WTC11 (cell line): ENCODE results near the gene ATAD3C. TPM values are rescaled to one million over a fixed set of nuclear protein-coding genes. Genes with fewer than 3 reads are reported as not detected.
"Not testable (repeated sequence)": the region's sequence is repeated elsewhere in the genome, so short reads cannot be mapped to it uniquely, and the experiment has no call there.

Experiments used
- ATAC-seq: fragments of 200-7000 bp; cut with Tn5 transposase; 2 replicates; pipeline ENCODE4 v1.10.0; 2021; ENCODE audit warnings: mild to moderate bottlenecking, moderate library complexity
- CTCF ChIA-PET: fragments of 300-600 bp; sonication (Branson Sonifier 250); formaldehyde crosslinking; loops from one replicate; lab custom pipeline; 2021; ENCODE audit warnings: antibody characterized with exemption; lab: Charles Lee
- POLR2A ChIA-PET: fragments of 350-600 bp; sonication (Branson Sonifier 250); formaldehyde crosslinking; loops from one replicate; lab custom pipeline; 2021; ENCODE audit warnings: antibody characterized with exemption; lab: Charles Lee
- DNase-seq: peaks from one replicate; pipeline ENCODE4 v3.0.0; 2021; ENCODE audit warnings: low spot score
- H3K27ac Mint-ChIP-seq: 2 replicates; pipeline ENCODE4 v1.8.0; 2021; ENCODE audit warnings: mixed read lengths
- H3K27me3 Mint-ChIP-seq: 2 replicates; pipeline ENCODE4 v1.8.0; 2021; ENCODE audit warnings: low read depth, mild to moderate bottlenecking, moderate library complexity, mixed read lengths
- H3K36me3 Mint-ChIP-seq: 2 replicates; pipeline ENCODE4 v1.8.0; 2021; ENCODE audit warnings: mixed read lengths
- H3K4me1 Mint-ChIP-seq: 2 replicates; pipeline ENCODE4 v1.8.0; 2022; ENCODE audit warnings: mixed read lengths
- H3K4me3 Mint-ChIP-seq: 2 replicates; pipeline ENCODE4 v1.8.0; 2021; ENCODE audit warnings: mild to moderate bottlenecking, moderate library complexity, mixed read lengths
- H3K9me3 Mint-ChIP-seq: 2 replicates; pipeline ENCODE4 v1.8.0; 2021; ENCODE audit warnings: mixed read lengths
- ATF1 ChIP-seq: sonication (generic); formaldehyde crosslinking; IDR thresholded peaks from 2 replicates; pipeline ENCODE4 v1.8.1; 2023; ENCODE audit warnings: mild to moderate bottlenecking, moderate library complexity, missing genetic modification reagents
- ELF4 ChIP-seq: sonication (generic); formaldehyde crosslinking; IDR thresholded peaks from 2 replicates; pipeline ENCODE4 v1.8.1; 2022; ENCODE audit warnings: low read depth, mild to moderate bottlenecking, moderate library complexity, missing genetic modification reagents
- ESRRA ChIP-seq: sonication (generic); formaldehyde crosslinking; IDR thresholded peaks from 2 replicates; pipeline ENCODE4 v1.8.1; 2022; ENCODE audit warnings: mild to moderate bottlenecking, missing genetic modification reagents, borderline replicate concordance
- NFE2L1 ChIP-seq: sonication (generic); formaldehyde crosslinking; IDR thresholded peaks from 2 replicates; pipeline ENCODE4 v1.8.1; 2023; ENCODE audit warnings: missing genetic modification reagents
- NR2C2 ChIP-seq: sonication (generic); formaldehyde crosslinking; IDR thresholded peaks from 2 replicates; pipeline ENCODE4 v1.8.0; 2022; ENCODE audit warnings: mild to moderate bottlenecking, missing genetic modification reagents
- OVOL2 ChIP-seq: fragments of 250-450 bp; sonication (Bioruptor Pico); IDR thresholded peaks from 2 replicates; pipeline ENCODE4 v1.9.0; 2021; ENCODE audit warnings: mild to moderate bottlenecking, borderline replicate concordance
- PRRX2 ChIP-seq: fragments of 250-450 bp; sonication (Bioruptor Pico); IDR thresholded peaks from 2 replicates; pipeline ENCODE4 v1.8.0; 2021; ENCODE audit warnings: mild to moderate bottlenecking
- TP53 ChIP-seq: sonication (generic); formaldehyde crosslinking; IDR thresholded peaks from 2 replicates; pipeline ENCODE4 v1.8.1; 2023; ENCODE audit warnings: mild to moderate bottlenecking, missing genetic modification reagents
- ZNF232 ChIP-seq: sonication (generic); formaldehyde crosslinking; IDR thresholded peaks from 2 replicates; pipeline ENCODE4 v1.8.0; 2022; ENCODE audit warnings: mild to moderate bottlenecking, missing genetic modification reagents
- total RNA-seq: library from RNA; stranded (reverse); gene quantifications from 3 replicates; pipeline ENCODE4 v1.2.3, GENCODE V29; 2021
- TF ChIP-seq, protein P1 (sequence below): sonication (generic); formaldehyde crosslinking; IDR thresholded peaks from 2 replicates; pipeline ENCODE4 v1.8.1; 2023; ENCODE audit warnings: mild to moderate bottlenecking, missing genetic modification reagents
- TF ChIP-seq, protein P2 (sequence below): sonication (generic); formaldehyde crosslinking; IDR thresholded peaks from 2 replicates; pipeline ENCODE4 v1.8.1; 2023; ENCODE audit warnings: mild to moderate bottlenecking, moderate library complexity, missing genetic modification reagents
- TF ChIP-seq, protein P3 (sequence below): sonication (generic); formaldehyde crosslinking; IDR thresholded peaks from 2 replicates; pipeline ENCODE4 v1.8.0; 2023; ENCODE audit warnings: mild to moderate bottlenecking, missing genetic modification reagents
- TF ChIP-seq, protein P4 (sequence below): fragments of 250-450 bp; sonication (Bioruptor Pico); IDR thresholded peaks from 2 replicates; pipeline ENCODE4 v2.1.2; 2022; ENCODE audit warnings: mild to moderate bottlenecking, moderate library complexity
- TF ChIP-seq, protein P5 (sequence below): sonication (generic); formaldehyde crosslinking; IDR thresholded peaks from 2 replicates; pipeline ENCODE4 v1.8.0; 2023; ENCODE audit warnings: missing genetic modification reagents
- TF ChIP-seq, protein P6 (sequence below): sonication (generic); formaldehyde crosslinking; IDR thresholded peaks from 2 replicates; pipeline ENCODE4 v1.8.0; 2022; ENCODE audit warnings: mild to moderate bottlenecking, missing genetic modification reagents

Gene ATAD3C
- total RNA-seq, 1 experiment from 2014 or later: 0.61 TPM

DNA sequence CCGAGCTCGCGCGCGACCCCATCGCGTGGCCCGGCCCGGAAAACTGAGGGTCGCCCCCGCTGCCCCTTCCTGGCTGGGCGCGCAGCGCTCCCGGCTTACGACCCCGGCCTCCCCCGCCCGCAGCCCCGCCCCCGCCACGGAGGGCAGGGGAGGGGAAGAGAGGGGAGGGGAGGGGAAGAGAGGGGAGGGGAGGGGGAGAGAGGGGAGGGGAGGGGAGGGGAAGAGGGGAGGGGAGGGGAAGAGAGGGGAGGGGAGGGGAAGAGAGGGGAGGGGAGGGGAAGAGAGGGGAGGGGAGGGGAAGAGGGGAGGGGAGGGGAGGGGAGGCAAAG lies 21.7 kb upstream of the ATAD3C start (continued):
- TF ChIP-seq, protein P1, sequence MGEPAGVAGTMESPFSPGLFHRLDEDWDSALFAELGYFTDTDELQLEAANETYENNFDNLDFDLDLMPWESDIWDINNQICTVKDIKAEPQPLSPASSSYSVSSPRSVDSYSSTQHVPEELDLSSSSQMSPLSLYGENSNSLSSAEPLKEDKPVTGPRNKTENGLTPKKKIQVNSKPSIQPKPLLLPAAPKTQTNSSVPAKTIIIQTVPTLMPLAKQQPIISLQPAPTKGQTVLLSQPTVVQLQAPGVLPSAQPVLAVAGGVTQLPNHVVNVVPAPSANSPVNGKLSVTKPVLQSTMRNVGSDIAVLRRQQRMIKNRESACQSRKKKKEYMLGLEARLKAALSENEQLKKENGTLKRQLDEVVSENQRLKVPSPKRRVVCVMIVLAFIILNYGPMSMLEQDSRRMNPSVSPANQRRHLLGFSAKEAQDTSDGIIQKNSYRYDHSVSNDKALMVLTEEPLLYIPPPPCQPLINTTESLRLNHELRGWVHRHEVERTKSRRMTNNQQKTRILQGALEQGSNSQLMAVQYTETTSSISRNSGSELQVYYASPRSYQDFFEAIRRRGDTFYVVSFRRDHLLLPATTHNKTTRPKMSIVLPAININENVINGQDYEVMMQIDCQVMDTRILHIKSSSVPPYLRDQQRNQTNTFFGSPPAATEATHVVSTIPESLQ (CRISPR knock-in tag): no peak
- no peak for TF ChIP-seq ESRRA
- TF ChIP-seq ATF1 (CRISPR knock-in tag): no peak
- TF ChIP-seq NFE2L1 (CRISPR knock-in tag): no peak
- TF ChIP-seq, all 79 proteins: peak for 0

DNA sequence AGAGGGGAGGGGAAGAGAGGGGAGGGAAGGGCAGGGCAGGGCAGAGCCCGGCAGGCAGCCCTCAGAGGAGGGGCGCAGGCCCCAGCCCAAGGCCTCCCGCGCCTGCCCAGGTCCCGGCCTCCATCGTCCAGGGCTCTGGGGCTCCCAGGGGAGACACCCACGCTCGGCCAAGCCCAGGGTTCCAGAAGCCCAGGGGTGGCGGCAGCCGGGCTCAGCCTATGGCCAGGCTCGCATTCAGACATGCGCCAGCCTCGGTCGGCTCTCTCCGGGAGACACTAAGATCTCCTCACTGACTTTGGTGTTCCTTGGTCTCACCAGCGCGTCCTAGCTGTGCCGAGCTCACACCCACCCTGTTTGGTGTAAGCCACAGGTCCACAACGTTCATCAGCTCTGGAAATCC lies 21.3 kb upstream of the ATAD3C start:
- CTCF ChIA-PET: interaction anchor here (1.2 to 1.4 kb wide), 2 partner anchors 13 to 26 kb away, joined by 3 to 4 read pairs; no protein-coding TSS in a partner anchor
- DNase-seq: no peak
- TF ChIP-seq, protein P2, sequence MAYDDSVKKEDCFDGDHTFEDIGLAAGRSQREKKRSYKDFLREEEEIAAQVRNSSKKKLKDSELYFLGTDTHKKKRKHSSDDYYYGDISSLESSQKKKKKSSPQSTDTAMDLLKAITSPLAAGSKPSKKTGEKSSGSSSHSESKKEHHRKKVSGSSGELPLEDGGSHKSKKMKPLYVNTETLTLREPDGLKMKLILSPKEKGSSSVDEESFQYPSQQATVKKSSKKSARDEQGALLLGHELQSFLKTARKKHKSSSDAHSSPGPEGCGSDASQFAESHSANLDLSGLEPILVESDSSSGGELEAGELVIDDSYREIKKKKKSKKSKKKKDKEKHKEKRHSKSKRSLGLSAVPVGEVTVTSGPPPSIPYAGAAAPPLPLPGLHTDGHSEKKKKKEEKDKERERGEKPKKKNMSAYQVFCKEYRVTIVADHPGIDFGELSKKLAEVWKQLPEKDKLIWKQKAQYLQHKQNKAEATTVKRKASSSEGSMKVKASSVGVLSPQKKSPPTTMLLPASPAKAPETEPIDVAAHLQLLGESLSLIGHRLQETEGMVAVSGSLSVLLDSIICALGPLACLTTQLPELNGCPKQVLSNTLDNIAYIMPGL (CRISPR knock-in tag): no peak
- TF ChIP-seq NR2C2 (CRISPR knock-in tag): no peak
- TF ChIP-seq ZNF232 (CRISPR knock-in tag): no peak
- no peak for TF ChIP-seq OVOL2 (CRISPR knock-in tag)
- TF ChIP-seq, protein P3, sequence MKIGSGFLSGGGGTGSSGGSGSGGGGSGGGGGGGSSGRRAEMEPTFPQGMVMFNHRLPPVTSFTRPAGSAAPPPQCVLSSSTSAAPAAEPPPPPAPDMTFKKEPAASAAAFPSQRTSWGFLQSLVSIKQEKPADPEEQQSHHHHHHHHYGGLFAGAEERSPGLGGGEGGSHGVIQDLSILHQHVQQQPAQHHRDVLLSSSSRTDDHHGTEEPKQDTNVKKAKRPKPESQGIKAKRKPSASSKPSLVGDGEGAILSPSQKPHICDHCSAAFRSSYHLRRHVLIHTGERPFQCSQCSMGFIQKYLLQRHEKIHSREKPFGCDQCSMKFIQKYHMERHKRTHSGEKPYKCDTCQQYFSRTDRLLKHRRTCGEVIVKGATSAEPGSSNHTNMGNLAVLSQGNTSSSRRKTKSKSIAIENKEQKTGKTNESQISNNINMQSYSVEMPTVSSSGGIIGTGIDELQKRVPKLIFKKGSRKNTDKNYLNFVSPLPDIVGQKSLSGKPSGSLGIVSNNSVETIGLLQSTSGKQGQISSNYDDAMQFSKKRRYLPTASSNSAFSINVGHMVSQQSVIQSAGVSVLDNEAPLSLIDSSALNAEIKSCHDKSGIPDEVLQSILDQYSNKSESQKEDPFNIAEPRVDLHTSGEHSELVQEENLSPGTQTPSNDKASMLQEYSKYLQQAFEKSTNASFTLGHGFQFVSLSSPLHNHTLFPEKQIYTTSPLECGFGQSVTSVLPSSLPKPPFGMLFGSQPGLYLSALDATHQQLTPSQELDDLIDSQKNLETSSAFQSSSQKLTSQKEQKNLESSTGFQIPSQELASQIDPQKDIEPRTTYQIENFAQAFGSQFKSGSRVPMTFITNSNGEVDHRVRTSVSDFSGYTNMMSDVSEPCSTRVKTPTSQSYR (CRISPR knock-in tag): no peak
- no peak for TF ChIP-seq PRRX2 (CRISPR knock-in tag)
- TF ChIP-seq ELF4: no peak
- TF ChIP-seq, protein P4, sequence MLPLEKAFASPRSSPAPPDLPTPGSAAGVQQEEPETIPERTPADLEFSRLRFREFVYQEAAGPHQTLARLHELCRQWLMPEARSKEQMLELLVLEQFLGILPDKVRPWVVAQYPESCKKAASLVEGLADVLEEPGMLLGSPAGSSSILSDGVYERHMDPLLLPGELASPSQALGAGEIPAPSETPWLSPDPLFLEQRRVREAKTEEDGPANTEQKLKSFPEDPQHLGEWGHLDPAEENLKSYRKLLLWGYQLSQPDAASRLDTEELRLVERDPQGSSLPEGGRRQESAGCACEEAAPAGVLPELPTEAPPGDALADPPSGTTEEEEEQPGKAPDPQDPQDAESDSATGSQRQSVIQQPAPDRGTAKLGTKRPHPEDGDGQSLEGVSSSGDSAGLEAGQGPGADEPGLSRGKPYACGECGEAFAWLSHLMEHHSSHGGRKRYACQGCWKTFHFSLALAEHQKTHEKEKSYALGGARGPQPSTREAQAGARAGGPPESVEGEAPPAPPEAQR: no peak
- TF ChIP-seq, protein P5, sequence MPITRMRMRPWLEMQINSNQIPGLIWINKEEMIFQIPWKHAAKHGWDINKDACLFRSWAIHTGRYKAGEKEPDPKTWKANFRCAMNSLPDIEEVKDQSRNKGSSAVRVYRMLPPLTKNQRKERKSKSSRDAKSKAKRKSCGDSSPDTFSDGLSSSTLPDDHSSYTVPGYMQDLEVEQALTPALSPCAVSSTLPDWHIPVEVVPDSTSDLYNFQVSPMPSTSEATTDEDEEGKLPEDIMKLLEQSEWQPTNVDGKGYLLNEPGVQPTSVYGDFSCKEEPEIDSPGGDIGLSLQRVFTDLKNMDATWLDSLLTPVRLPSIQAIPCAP: no peak
- TF ChIP-seq TP53 (CRISPR knock-in tag): no peak
- TF ChIP-seq, protein P6, sequence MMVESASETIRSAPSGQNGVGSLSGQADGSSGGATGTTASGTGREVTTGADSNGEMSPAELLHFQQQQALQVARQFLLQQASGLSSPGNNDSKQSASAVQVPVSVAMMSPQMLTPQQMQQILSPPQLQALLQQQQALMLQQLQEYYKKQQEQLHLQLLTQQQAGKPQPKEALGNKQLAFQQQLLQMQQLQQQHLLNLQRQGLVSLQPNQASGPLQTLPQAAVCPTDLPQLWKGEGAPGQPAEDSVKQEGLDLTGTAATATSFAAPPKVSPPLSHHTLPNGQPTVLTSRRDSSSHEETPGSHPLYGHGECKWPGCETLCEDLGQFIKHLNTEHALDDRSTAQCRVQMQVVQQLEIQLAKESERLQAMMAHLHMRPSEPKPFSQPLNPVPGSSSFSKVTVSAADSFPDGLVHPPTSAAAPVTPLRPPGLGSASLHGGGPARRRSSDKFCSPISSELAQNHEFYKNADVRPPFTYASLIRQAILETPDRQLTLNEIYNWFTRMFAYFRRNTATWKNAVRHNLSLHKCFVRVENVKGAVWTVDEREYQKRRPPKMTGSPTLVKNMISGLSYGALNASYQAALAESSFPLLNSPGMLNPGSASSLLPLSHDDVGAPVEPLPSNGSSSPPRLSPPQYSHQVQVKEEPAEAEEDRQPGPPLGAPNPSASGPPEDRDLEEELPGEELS (CRISPR knock-in tag): no peak
- TF ChIP-seq, all 79 proteins: peak for 0
- no peaks in the 10 kb centered on the region for H3K36me3 Mint-ChIP-seq
- H3K27me3 Mint-ChIP-seq: no peaks in the 10 kb centered on the region
- no peak for ATAC-seq
- peak overlapping the region; percentile 13; the same call in 1 of the 2 replicates for H3K27ac Mint-ChIP-seq
- POLR2A ChIA-PET: interaction anchor here (0.9 kb wide), 1 partner anchor 29 kb away, joined by 3 read pairs; the partner anchor contains the start of gene CCNL2
- H3K4me1 Mint-ChIP-seq: peaks cover 35% of the 10 kb centered on the region
- H3K4me3 Mint-ChIP-seq: peak overlapping the region; percentile 54
- H3K9me3 Mint-ChIP-seq: no peaks in the 10 kb centered on the region

DNA sequence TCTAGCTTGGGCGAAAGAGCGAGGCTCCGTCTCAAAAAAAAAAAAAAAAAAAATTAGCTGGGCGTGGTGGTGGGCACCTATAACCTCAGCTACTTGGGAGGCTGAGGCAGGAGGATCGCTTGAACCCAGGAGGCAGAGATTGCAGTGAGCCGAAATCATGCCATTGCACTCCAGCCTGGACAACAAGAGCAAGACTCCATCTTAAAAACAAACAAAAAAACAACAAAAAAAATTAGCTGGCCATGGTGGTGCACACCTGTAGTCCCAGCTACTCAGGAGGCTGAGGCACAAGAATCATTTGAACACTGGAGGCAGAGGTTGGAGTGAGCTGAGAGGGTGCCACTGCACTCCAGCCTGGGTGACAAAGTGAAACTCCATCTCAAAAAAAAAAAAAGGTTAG lies 20.5 kb upstream of the ATAD3C start:
- H3K27me3 Mint-ChIP-seq, H3K27ac Mint-ChIP-seq, H3K9me3 Mint-ChIP-seq, DNase-seq, ATAC-seq, H3K36me3 Mint-ChIP-seq: not testable (repeated sequence)
- CTCF ChIA-PET: interaction anchor here (0.7 to 1.4 kb wide), 3 partner anchors 9 to 27 kb away, joined by 3 to 4 read pairs (median 3); no protein-coding TSS in a partner anchor
- POLR2A ChIA-PET: interaction anchor here (0.7 to 0.9 kb wide), 2 partner anchors 29 to 41 kb away, joined by 3 to 4 read pairs; partner anchors contain the start of gene CCNL2
- H3K4me1 Mint-ChIP-seq: peaks cover 37% of the 10 kb centered on the region
- peak overlapping the region; percentile 3; the same call in 1 of the 2 replicates for H3K4me3 Mint-ChIP-seq
